Measurements from ENCODE around the gene IRF2BP1. TPM values are rescaled to one million over a fixed set of nuclear protein-coding genes. Genes with fewer than 3 reads are reported as not detected.

IRF2BP1 gene
- total and polyA plus RNA-seq, 2 donors from 2014 or later: 18.2 to 23.2 TPM

GRCh38 chr19:45901912-45902650 is 16.1 kb upstream of the IRF2BP1 start, which contains the start of gene MYPOP:
Gene MYPOP (minus strand): TSS chr19:45902613. CDS start chr19:45901773, 840 bp downstream.
- TF ChIP-seq, protein P1, sequence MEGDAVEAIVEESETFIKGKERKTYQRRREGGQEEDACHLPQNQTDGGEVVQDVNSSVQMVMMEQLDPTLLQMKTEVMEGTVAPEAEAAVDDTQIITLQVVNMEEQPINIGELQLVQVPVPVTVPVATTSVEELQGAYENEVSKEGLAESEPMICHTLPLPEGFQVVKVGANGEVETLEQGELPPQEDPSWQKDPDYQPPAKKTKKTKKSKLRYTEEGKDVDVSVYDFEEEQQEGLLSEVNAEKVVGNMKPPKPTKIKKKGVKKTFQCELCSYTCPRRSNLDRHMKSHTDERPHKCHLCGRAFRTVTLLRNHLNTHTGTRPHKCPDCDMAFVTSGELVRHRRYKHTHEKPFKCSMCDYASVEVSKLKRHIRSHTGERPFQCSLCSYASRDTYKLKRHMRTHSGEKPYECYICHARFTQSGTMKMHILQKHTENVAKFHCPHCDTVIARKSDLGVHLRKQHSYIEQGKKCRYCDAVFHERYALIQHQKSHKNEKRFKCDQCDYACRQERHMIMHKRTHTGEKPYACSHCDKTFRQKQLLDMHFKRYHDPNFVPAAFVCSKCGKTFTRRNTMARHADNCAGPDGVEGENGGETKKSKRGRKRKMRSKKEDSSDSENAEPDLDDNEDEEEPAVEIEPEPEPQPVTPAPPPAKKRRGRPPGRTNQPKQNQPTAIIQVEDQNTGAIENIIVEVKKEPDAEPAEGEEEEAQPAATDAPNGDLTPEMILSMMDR (IDR thresholded peaks at IDR 0.05; ENCODE audit: borderline replicate concordance, extremely low read depth, insufficient read depth): no peak
- no peaks in the 10 kb centered on the region for H3K27me3 ChIP-seq (ENCODE audit: control insufficient read depth, insufficient read depth, low read length)
- H3K4me1 ChIP-seq (ENCODE audit: control insufficient read depth in 2 of 3, insufficient read depth in 2 of 3, low read depth in 1 of 3, low read length in 3 of 3): peaks cover 0 to 20% (median 0%) of the 10 kb centered on the region in 3 donors
- FAIRE-seq (no peak), DNase-seq (peak in 3 of 5 donors; percentile 8 to 73 (median 48))
- H3K36me3 ChIP-seq (ENCODE audit: control insufficient read depth in 2 of 3, insufficient read depth in 3 of 3, low read length in 3 of 3): peaks cover 0 to 9% (median 4%) of the 10 kb centered on the region in 3 donors
- peak within 1 kb of the TSS; percentile 75 to 89 (median 88) for H3K4me3 ChIP-seq (ENCODE audit: low read length in 3 of 3)
- H3K9ac ChIP-seq (ENCODE audit: low read length in 3 of 3): peak within 1 kb of the TSS; percentile 62 to 94 (median 94)
- H3K9me3 ChIP-seq (ENCODE audit: control insufficient read depth in 2 of 3, insufficient read depth in 1 of 3, low read length in 3 of 3): no peaks in the 10 kb centered on the region
- intact Hi-C loops (cut with DNase I): no loop called here
- H3K27ac ChIP-seq (ENCODE audit: low read depth in 2 of 2, low read length in 2 of 2): peak within 1 kb of the TSS; percentile 65 to 73

- H3K4me1 ChIP-seq (ENCODE audit: control insufficient read depth in 2 of 3, insufficient read depth in 2 of 3, low read depth in 1 of 3, low read length in 3 of 3): peaks cover 0 to 20% (median 0%) of the 10 kb centered on the region in 3 donors
- no peaks in the 10 kb centered on the region for H3K9me3 ChIP-seq (ENCODE audit: control insufficient read depth in 2 of 3, insufficient read depth in 1 of 3, low read length in 3 of 3)
- FAIRE-seq (no peak), DNase-seq (peak in 4 of 5 donors; percentile 26 to 84 (median 57))
- no peaks in the 10 kb centered on the region for H3K27me3 ChIP-seq (ENCODE audit: control insufficient read depth, insufficient read depth, low read length)
- peak overlapping the region in 2 of 3 donors; percentile 38 to 89 for H3K4me3 ChIP-seq (ENCODE audit: low read length in 3 of 3)
- peaks cover 0 to 9% (median 4%) of the 10 kb centered on the region in 3 donors for H3K36me3 ChIP-seq (ENCODE audit: control insufficient read depth in 2 of 3, insufficient read depth in 3 of 3, low read length in 3 of 3)
- H3K9ac ChIP-seq (ENCODE audit: low read length in 3 of 3): peak overlapping the region in 1 of 3 donors; percentile 26
- intact Hi-C loops (cut with DNase I): no loop called here
- H3K27ac ChIP-seq (ENCODE audit: low read depth in 2 of 2, low read length in 2 of 2): no peak overlapping the region
- TF ChIP-seq, protein P1 (IDR thresholded peaks at IDR 0.05; ENCODE audit: borderline replicate concordance, extremely low read depth, insufficient read depth): no peak
These were observed 15.5 kb upstream of the IRF2BP1 start for GRCh38 chr19:45901432-45901911.

DNA sequence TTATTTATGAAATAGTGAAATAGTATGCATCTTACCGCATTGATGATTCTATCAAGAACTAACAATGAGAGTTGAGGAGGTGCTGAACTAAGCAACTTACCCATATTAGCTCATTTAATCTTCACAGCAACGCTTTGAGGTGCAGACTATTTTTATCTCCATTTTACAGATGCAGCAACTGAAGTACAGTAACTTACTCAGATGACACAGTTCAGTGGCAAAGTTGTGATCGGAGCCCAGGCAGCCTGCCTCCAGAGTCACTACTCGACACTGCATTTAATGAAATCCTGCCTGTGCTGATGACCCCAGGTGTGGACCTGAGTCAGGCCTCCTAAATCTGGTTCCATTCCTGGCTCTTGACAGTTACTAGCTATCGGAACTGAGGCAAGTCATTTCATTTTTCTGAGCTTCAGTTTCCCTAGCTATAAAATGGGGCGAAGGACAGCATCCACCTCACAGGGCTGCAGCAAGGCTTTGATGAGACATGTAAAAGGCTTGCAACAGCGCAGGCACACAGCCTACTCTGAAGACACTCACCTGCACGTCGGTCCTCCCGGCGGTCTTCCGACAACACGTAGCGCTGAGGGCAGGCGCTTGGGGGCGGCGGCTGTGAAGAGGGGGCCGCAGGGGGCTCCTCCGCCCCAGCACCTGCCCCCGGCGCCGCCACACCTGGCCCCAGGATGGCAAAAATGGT is 14.9 kb upstream of the IRF2BP1 start:
- no peaks in the 10 kb centered on the region for H3K9me3 ChIP-seq (ENCODE audit: control insufficient read depth in 2 of 3, insufficient read depth in 1 of 3, low read length in 3 of 3)
- peak overlapping the region in 1 of 3 donors; percentile 32 for H3K9ac ChIP-seq (ENCODE audit: low read length in 3 of 3)
- TF ChIP-seq, protein P1 (IDR thresholded peaks at IDR 0.05; ENCODE audit: borderline replicate concordance, extremely low read depth, insufficient read depth): peak; percentile 9
- intact Hi-C loops (cut with DNase I): no loop called here
- no peak for FAIRE-seq
- peaks cover 0 to 20% (median 0%) of the 10 kb centered on the region in 3 donors for H3K4me1 ChIP-seq (ENCODE audit: control insufficient read depth in 2 of 3, insufficient read depth in 2 of 3, low read depth in 1 of 3, low read length in 3 of 3)
- H3K27me3 ChIP-seq (ENCODE audit: control insufficient read depth, insufficient read depth, low read length): no peaks in the 10 kb centered on the region
- peak in 1 of 5 donors; percentile 57 for DNase-seq
- peaks cover 0 to 9% (median 4%) of the 10 kb centered on the region in 3 donors for H3K36me3 ChIP-seq (ENCODE audit: control insufficient read depth in 2 of 3, insufficient read depth in 3 of 3, low read length in 3 of 3)
- peak overlapping the region in 2 of 3 donors; percentile 44 to 89 for H3K4me3 ChIP-seq (ENCODE audit: low read length in 3 of 3)
- no peak overlapping the region for H3K27ac ChIP-seq (ENCODE audit: low read depth in 2 of 2, low read length in 2 of 2)

Data from kidney (tissue), 14 donors.